GM23248 (cell line): ENCODE data around the gene IL1R1.
"Not testable (repeated sequence)": the region's sequence is repeated elsewhere in the genome, so short reads cannot be mapped to it uniquely, and the experiment has no call there.

Experiments
- EZH2 ChIP-seq: fragments of 200-600 bp; sonication (generic); IDR thresholded peaks from 2 replicates; pipeline ENCODE4 v1.6.1; 2018; ENCODE audit warnings: antibody characterized with exemption, mild to moderate bottlenecking; ENCODE audit not compliant: insufficient read depth, poor library complexity, severe bottlenecking
- EZH2phosphoT487 ChIP-seq: fragments of 200-600 bp; sonication (generic); IDR thresholded peaks from 2 replicates; pipeline ENCODE4 v1.6.1; 2018; ENCODE audit warnings: antibody characterized with exemption, moderate library complexity, mild to moderate bottlenecking, low read depth; ENCODE audit not compliant: insufficient read depth

GRCh38 chr2:102102636-102102948 lies 40.0 kb upstream of the IL1R1 start:
- not testable (repeated sequence) for TF ChIP-seq EZH2phosphoT487, EZH2
